Measurements from ENCODE around the gene GNPTG.

Gene GNPTG

DNA sequence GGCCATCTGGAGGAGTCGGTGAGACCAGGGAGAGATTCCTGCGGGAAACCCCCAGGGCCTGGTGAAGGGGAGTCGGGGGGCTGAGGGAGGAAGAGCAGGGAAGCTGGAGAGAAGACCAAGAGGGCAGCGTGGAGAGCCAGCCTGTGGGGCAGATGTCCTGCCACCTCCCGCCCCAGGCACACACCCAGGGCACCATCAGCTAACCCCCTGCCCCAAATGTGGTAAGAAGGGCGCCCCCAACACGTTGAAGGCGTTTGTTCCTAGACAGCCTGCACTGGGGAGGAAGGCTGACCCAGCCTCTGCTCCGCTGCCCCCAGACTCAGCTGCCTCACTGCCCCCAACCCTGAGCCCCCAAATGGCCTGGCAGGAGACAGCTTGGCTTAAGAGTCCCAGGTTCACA, 17.0 kb upstream of the GNPTG start:
- no peak for DNase-seq
- H3K27ac ChIP-seq: no peak overlapping the region
- no peak overlapping the region for H3K4me3 ChIP-seq (ENCODE audit: low read depth, low read length)
- H3K36me3 ChIP-seq: no peaks in the 10 kb centered on the region
- H3K27me3 ChIP-seq (ENCODE audit: insufficient read depth, low read depth, severe bottlenecking): peaks cover 79% of the 10 kb centered on the region
- no peak for TF ChIP-seq CTCF (IDR thresholded peaks at IDR 0.05; ENCODE audit: low read depth, low read length)
- H3K9me3 ChIP-seq (ENCODE audit: severe bottlenecking): peaks cover 9% of the 10 kb centered on the region

DNA sequence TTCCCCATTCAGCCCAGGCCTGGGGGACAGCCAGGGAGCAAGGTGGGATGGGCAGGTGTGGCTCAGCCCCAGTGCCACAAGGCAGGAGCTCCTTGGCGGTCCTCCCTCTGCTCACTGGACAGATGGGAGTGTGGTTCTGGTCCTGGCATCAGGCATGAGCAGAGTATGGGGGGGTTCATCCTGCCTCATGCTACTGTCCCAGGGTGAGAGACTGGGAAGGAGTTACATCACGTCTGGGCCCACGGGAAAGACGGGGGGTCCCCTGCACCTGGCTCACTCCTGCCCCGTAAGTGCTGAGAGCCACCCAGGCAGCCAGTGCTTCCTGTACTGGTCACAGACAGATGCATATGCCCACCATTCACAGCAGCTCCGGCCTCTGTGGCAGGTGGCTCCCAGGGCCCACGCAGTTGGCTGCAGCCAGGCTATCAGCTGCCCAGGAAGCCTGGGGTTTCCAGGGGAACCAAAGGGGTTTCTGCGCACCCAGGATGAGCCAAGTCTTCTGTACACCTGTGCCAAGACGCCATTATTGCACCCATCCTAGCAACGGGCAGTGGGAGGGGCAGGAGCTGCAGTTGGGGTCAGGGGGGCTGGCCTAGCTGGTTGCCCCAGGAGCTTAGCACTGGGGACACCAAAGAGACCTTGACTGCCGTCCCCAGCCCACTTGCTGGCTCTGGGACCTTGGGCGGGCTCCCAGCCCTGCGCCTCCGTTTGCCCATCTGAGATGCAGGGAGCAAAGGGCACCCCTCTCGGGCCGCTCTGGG, 16.3 kb upstream of the GNPTG start:
- no peak for TF ChIP-seq CTCF (IDR thresholded peaks at IDR 0.05; ENCODE audit: low read depth, low read length)

GRCh38 chr16:1335996-1336395, 15.7 kb upstream of the GNPTG start:
- TF ChIP-seq CTCF (IDR thresholded peaks at IDR 0.05; ENCODE audit: low read depth, low read length): 0 out of 2 replicates have a peak, but pooled peaks have one; percentile 14
- Histone ChIP-seq H3K4me3 (ENCODE audit: low read depth, low read length) (no peak overlapping the region), H3K27ac (no peak overlapping the region), H3K36me3 (no peaks in the 10 kb centered on the region), H3K27me3 (ENCODE audit: insufficient read depth, low read depth, severe bottlenecking) (peaks cover 77% of the 10 kb centered on the region), H3K9me3 (ENCODE audit: severe bottlenecking) (peaks cover 3% of the 10 kb centered on the region)
- no peak for DNase-seq

More for the DNA sequence above, 16.3 kb upstream of the GNPTG start:
- Histone ChIP-seq H3K36me3 (no peaks in the 10 kb centered on the region), H3K27me3 (ENCODE audit: insufficient read depth, low read depth, severe bottlenecking) (peaks cover 79% of the 10 kb centered on the region), H3K4me3 (ENCODE audit: low read depth, low read length) (no peak overlapping the region), H3K27ac (no peak overlapping the region), H3K9me3 (ENCODE audit: severe bottlenecking) (peaks cover 5% of the 10 kb centered on the region)
- no peak for DNase-seq

DNA sequence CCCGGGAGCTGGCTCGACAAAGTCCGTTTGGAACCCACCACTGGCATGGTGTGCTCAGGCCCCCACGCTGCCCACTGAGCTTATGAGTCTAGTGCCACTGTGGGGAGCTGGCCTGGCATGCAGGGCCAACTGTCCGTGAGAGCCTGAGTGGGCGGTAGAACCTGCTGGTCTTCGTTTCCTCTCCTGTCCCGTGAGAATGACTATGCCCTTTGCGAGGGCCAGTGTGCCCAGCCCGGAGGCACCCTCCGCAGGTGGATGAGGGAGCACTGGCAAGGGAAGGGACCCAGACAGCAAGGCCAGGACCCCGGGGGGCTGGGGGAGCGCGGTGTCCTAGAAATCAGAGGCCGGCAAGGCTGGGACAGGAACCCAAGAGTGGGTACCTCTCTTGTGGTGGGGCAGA, 15.1 kb upstream of the GNPTG start:
- peaks cover under 1% of the 10 kb centered on the region for H3K9me3 ChIP-seq (ENCODE audit: severe bottlenecking)

GRCh38 chr16:1337486-1337885, 14.2 kb upstream of the GNPTG start:
- TF ChIP-seq CTCF (IDR thresholded peaks at IDR 0.05; ENCODE audit: low read depth, low read length): no peak
- DNase-seq: no peak
- Histone ChIP-seq H3K27me3 (ENCODE audit: insufficient read depth, low read depth, severe bottlenecking) (peaks cover 62% of the 10 kb centered on the region), H3K36me3 (no peaks in the 10 kb centered on the region), H3K4me3 (ENCODE audit: low read depth, low read length) (no peak overlapping the region), H3K27ac (no peak overlapping the region), H3K9me3 (ENCODE audit: severe bottlenecking) (no peaks in the 10 kb centered on the region)

More for the DNA sequence above, 15.1 kb upstream of the GNPTG start:
- TF ChIP-seq CTCF (IDR thresholded peaks at IDR 0.05; ENCODE audit: low read depth, low read length): no peak
- no peak for DNase-seq
- no peaks in the 10 kb centered on the region for H3K36me3 ChIP-seq
- no peak overlapping the region for H3K4me3 ChIP-seq (ENCODE audit: low read depth, low read length)
- H3K27ac ChIP-seq: no peak overlapping the region
- peaks cover 71% of the 10 kb centered on the region for H3K27me3 ChIP-seq (ENCODE audit: insufficient read depth, low read depth, severe bottlenecking)

All from WERI-Rb-1 (cell line).